WI38 (cell line): ENCODE results near the gene PTPRA.

Experiments used
- H3K4me3 ChIP-seq: 2 replicates; pipeline ENCODE4 v1.5.1; 2011; ENCODE audit warnings: low read depth, mild to moderate bottlenecking, control low read depth, low read length
- CTCF ChIP-seq: IDR thresholded peaks from 2 replicates; pipeline ENCODE4 v1.5.1; 2012; ENCODE audit warnings: low read depth, mild to moderate bottlenecking, control low read depth, low read length

PTPRA gene

GRCh38 chr20:3037654-3038053 is 164.4 kb downstream of the PTPRA start:
- H3K4me3 ChIP-seq = no peak overlapping the region
- TF ChIP-seq CTCF = no peak

DNA sequence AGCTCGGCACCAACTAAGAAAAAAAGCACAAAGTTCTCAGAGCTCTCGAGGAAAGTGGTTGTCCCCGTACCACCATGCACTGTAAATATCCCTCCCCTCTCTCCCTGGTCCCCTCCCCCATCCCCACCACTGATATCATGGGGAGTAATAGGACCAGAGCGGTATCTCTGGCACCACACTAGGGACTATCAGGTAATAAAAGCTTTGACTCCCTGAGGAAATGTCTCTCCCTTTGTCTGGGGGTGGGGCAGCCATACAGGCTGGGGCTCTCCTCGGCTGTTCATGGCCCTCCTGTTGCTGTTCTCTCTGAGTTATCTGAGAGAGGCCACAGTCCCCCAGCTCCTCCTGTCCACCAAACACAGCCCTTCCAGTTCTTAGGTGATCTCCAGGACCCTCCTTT is 165.2 kb downstream of the PTPRA start:
- no peak for TF ChIP-seq CTCF
- no peak overlapping the region for H3K4me3 ChIP-seq

DNA sequence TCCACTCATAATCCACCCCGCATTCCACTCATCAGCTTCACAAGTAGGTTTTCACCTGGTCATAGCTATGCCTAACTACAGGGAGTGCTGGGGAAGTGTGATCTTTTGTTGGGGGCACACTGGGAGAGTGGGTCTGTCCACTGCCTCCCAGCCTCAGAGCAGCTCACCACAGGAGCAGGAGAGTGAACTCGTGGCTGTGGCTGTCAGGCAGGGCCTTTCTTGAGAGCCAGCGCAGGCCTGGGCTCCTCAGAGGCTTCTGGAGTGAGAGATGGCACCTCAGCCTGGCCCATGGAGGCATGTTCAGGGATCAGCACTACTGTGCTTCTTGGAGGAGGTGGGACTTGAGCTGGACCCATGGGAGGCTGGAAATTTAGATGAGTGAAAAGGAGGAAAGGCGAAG is 166.1 kb downstream of the PTPRA start:
- no peak overlapping the region for H3K4me3 ChIP-seq
- TF ChIP-seq CTCF = no peak

- no peak overlapping the region for H3K4me3 ChIP-seq
- no peak for TF ChIP-seq CTCF
Observed at GRCh38 chr20:3040086-3040485, 166.8 kb downstream of the PTPRA start.

DNA sequence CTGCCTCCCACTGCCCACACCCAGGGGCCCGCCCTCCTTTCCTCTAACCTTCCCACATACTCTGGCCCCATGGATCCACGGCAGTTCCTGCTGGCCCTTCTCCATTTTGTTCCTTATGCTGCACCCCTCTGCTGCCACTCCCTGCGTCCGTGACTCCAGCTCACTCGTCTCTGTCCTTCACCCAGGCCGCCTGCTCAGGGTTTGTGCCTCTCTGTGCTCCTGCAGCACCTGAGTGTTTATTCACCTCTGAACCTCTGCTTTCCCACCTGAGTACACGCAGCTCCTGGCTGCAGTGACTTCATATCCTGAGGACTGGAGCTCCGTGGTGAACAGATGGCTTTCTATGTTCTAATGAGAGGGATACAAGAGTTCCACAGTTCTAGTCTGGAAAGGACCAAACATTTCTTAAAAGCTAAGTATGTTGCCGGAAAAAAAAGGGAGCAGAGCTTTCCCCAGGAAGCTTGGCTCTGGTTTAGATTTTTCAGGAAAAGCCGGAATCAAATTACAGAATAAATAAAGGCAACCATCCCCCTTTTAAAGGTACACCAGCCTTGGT is 168.7 kb downstream of the PTPRA start:
- H3K4me3 ChIP-seq = no peak overlapping the region
- no peak for TF ChIP-seq CTCF

DNA sequence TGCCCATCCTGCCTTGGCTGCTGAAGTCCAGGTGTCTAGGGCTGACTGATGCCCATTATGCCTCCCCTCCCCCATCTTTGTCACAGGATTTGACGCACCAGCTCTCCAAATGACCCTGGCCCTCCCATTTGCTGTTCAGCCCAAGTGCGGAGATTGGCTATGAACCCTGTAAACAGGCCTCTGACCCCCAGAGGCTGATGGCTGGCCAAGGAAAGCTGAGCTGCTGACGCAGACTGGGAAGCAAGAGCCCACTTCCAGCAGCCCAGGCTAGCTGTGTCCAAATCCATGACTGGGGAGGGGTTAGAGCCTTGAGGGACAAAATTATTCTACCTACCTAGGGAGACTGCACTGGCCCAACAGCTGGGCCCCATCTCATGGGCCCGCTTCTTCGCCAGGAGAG is 169.3 kb downstream of the PTPRA start:
- no peak for TF ChIP-seq CTCF
- H3K4me3 ChIP-seq = no peak overlapping the region

- TF ChIP-seq CTCF = no peak
Observed at GRCh38 chr20:3043322-3043721, 170.0 kb downstream of the PTPRA start, which contains the start of gene GNRH2. GNRH2 (plus strand) TSS chr20:3043622; CDS start chr20:3044415, 793 bp downstream.

More at GRCh38 chr20:3043322-3043721, 170.0 kb downstream of the PTPRA start, which contains the start of gene GNRH2:
- no peak within 1 kb of the TSS for H3K4me3 ChIP-seq
